AML-193 (cell line): ENCODE measurements around the gene G2E3.

ENCODE experiments used
- DNase-seq, 2 experiments: peaks; one replicate each; lab custom pipeline; 2025; lab: John Stamatoyannopoulos, UW

Gene G2E3

GRCh38 chr14:30651937-30652336, 93.0 kb downstream of the G2E3 start:
- DNase-seq, result no peak

- DNase-seq, result no peak
Observed at GRCh38 chr14:30655124-30655523, 96.2 kb downstream of the G2E3 start.

DNA sequence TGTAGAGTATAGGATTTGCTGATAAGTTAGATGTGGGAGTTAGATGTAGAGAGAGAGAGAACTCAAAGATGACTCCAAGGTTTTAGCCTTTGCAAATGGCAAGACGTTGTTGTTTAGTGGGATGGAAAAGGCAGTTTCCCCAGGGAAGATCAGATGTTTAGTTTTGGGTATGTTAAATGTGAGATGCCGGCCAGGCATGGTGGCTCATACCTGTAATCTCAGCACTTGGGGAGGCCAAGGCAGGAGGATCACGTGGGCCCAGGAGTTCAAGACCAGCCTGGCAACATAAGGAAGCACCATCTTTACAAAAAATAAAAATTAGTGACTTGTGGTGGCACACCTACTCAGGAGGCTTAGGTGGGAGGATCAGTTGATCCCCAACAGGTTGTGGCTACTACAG, 96.7 kb downstream of the G2E3 start:
- DNase-seq, result no peak

DNA sequence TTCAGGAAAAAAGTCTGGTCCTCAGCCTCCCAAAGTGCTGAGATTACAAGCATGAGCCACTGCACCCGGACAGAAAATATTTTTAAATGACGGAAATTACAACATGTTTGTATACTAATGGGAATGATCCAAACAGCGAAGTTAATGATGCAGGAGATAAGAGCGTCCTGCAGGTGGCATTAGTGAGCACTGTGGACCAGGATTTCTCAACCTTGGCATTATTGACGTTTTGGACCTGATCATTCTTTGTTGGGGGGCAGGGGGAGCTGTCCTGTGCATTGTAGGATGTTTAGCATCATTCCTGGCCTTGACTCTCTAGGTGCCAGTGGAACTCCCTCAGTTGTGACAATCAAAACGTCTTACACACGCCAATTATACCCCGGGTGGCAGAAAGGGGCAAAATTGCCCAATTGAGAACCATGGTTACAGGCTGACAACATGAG, 97.3 kb downstream of the G2E3 start:
- DNase-seq, result peak in 1 of 2 experiments; percentile 3

DNA sequence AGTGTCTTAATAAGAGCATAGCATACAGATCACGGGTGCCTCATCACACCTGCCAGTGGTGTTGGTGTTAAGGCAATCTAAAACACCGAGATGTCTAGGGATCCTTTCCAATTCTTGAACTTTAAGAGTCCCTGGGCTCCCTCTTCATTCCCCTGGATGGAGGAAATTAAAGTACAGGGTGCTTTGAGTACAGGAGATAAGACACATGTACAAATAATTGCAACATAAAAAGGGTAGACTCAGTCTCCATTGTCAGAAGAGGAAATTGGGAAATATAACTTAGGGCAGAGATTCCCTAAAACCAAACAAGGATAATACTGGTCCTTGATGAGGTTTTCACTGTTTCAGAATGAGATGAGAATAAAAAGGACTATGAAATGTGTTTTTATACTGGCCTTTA, 98.1 kb downstream of the G2E3 start:
- DNase-seq, result no peak

GRCh38 chr14:30657606-30658163, 98.7 kb downstream of the G2E3 start:
- peak; percentile 10 to 21 for DNase-seq

- no peak for DNase-seq
Observed at GRCh38 chr14:30658645-30659044, 99.7 kb downstream of the G2E3 start.

GRCh38 chr14:30669594-30669993, 110.6 kb downstream of the G2E3 start:
- DNase-seq, result no peak
